Activated naive CD8-positive, alpha-beta T cell treated with anti-CD3 and anti-CD28 coated beads, Interleukin-2, amount 50 U/mL, for 16 hours (primary cell): ENCODE results near the gene ADGRE1.
"Not testable (repeated sequence)": the region's sequence is repeated elsewhere in the genome, so short reads cannot be mapped to it uniquely, and the experiment has no call there.

Source experiments
- DNase-seq: peaks from one replicate; pipeline ENCODE4 v3.0.0-alpha.2; 2020; ENCODE audit warnings: low read depth, low spot score

The ADGRE1 gene, protein sequence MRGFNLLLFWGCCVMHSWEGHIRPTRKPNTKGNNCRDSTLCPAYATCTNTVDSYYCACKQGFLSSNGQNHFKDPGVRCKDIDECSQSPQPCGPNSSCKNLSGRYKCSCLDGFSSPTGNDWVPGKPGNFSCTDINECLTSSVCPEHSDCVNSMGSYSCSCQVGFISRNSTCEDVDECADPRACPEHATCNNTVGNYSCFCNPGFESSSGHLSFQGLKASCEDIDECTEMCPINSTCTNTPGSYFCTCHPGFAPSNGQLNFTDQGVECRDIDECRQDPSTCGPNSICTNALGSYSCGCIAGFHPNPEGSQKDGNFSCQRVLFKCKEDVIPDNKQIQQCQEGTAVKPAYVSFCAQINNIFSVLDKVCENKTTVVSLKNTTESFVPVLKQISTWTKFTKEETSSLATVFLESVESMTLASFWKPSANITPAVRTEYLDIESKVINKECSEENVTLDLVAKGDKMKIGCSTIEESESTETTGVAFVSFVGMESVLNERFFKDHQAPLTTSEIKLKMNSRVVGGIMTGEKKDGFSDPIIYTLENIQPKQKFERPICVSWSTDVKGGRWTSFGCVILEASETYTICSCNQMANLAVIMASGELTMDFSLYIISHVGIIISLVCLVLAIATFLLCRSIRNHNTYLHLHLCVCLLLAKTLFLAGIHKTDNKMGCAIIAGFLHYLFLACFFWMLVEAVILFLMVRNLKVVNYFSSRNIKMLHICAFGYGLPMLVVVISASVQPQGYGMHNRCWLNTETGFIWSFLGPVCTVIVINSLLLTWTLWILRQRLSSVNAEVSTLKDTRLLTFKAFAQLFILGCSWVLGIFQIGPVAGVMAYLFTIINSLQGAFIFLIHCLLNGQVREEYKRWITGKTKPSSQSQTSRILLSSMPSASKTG

DNA sequence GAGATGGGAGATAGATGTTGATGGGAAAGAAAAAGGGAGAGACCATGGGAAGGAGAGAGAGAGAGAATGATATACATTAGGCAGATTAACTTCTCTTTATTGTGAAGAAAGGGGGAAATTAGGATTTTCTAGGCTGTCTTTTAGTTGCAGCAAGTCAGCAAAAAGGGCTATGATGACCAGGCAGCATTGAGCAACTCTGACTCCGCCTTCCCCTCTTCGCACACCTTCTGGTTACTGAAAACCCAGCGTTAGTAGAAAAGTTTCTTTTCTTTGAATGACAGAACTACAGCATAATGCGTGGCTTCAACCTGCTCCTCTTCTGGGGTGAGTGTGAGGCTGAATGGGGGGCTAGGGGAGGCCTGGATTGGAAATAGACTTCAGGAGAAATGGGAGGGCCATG is at the start of gene ADGRE1:
TSS of gene ADGRE1 (plus strand) at position 264 of the 400 bp plus-strand sequence. CDS start at position 294, 30 bp downstream.
- DNase-seq: no peak

DNA sequence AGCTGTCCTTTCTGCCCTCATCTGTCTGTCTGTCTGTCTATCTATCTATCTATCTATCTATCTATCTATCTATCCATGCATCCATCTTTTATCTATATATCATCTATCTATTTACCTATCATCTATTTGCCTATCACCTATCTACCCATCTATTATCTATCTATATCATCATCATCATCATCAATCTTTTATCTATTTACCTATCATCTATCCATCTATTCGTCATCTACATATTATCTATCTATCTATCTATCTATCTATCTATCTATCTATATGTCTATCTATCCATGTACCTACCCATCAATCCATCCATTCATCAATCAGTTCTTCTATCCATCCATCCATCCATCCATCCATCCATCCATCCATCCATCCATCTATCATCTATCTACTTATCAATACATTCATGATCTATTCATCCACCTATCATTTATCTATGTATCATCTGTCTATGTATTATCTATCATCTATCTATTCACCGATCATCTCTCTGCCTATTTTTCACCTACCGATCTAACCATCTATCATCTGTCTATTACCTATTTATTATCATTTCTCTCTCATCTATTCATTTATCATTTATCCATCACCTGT is 49.2 kb upstream of the ADGRE1 start:
- DNase-seq: no peak

DNA sequence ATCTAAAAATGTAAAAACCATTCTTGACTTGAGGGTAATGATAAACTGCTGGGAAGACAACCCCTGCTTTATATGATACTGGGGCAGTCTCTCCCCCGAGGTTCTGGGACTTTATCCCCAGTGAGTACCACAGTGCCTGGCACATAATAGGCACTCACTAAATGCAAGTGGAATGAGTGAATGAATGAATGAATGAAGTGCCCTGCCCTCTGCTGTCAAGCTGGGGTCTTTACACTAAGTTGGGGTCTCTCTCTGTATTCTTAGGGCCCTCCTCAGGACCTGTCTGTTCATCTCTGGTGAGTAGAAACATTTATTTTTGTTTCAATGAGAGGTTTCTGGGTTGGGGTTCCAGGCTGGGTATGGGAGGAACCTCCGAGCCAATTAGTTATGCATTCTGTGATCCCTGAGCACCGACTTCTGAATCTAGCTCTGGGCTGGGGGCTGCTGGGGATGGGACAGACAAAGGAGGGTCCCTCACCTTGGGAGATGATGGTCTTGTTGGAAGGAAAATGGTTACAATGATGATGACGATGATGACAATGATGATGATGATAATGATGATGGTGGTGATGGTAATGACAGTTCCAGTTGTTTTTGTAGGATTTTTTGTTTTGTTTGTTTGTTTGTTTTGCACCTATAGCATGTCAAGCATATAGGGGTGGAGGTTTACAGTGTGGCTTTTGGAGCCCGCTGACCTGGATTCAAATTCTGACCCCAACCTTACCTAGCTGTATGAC is 44.3 kb upstream of the ADGRE1 start:
- no peak for DNase-seq

DNA sequence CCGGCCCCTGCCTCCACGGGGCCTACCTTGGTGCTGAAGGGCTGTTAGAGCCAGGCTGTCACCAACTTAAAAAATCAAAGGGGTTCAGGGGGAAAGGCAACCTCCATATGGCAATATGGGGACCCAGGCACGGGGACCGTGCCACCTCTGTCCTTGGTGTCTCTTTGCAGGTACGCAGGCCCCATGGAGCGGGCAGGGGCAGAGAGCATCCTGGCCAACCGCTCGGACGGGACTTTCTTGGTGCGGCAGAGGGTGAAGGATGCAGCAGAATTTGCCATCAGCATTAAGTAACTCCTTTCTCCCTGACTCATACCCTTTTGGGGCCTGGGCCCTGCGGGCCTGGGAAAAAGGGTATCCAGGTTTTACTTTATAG is 39.6 kb upstream of the ADGRE1 start:
- DNase-seq: no peak

DNA sequence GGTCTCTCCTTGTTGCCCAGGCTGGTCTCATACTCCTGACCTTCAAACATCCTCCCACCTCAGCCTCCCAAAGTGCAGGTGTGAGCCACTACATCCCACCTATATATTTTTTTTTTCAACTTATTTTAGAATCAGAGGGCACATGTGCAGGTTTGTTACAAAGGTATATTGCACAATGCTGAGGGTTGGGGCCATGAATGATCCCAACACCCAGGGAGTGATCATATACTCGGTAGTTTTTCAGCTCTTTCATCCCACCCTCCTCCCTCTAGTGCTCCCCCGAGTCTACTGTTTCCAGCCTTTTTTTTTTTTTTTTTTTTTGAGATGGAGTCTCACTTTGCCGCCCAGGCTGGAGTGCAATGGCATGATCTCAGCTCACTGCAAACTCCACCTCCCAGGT is 38.4 kb upstream of the ADGRE1 start:
- DNase-seq: no peak

DNA sequence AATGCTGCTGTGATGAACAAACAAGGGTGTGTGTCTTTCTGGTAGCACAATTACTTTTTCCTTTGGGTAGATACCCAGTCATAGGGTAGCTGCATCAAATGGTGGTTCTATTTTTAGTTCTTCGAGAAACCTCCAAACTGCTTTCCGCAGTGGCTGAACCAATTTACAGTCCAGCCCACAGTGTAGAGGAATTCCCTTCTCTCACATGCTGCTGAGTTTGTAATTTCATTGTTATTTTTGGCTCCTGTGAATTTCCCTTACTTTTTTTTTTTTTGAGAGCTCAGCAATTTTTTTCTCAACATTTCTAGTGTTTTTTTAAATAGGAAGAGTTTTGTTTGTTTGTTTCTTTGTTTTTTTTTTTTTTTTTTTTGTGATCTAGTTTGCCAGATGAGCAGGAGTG is 37.5 kb upstream of the ADGRE1 start:
- no peak for DNase-seq

DNA sequence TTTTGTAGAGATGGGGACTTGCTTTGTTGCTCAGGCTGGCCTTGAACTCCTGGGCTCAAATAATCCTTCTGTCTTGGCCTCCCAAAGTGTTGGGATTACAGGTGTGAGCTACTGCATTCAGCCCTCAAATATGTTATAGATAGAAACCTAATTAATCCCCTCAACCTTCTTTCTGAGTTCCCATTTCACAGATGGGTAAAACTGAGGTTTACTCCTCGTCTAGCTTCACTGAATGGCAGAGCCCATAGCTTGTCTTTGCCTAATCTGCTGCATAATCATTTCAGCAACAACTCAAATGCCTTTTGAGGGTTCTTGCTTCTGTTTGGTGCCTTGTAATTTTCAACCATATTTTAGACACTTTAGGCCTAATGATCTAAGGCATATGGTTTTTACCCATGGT is 36.0 kb upstream of the ADGRE1 start:
- no peak for DNase-seq

DNA sequence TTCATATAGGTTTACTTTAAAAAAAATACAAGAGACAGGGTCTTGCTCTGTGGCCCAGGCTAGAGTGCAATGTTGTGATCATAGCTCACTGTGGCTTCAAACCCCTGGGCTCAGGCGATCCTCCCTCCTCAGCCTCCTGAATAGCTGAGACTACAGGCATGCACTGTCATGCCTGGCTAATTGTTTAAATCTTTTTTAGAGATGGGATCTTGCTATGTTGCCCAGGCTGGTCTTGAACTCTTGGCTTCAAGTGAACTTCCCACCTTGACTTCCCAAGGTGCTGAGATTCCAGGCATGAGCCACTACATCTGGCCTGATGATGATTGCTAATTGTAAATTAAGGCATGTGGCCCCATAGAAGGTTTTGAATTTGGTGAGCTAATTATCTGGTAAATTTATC is 35.4 kb upstream of the ADGRE1 start:
- no peak for DNase-seq

DNA sequence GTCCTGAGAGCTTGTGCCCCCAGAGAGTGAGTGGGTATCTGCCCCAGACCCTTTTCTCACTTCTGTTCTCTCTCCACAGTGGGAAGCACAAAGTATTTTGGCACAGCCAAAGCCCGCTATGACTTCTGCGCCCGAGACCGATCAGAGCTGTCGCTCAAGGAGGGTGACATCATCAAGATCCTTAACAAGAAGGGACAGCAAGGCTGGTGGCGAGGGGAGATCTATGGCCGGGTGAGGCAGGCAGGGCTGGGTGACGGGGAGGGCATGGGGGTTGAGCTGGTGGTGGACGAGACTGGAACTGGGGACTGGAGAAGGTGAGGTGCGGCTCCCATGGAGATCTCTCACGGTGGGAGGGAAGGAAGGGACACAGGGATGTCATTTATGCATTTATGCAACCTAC is 33.5 kb upstream of the ADGRE1 start:
- no peak for DNase-seq

DNA sequence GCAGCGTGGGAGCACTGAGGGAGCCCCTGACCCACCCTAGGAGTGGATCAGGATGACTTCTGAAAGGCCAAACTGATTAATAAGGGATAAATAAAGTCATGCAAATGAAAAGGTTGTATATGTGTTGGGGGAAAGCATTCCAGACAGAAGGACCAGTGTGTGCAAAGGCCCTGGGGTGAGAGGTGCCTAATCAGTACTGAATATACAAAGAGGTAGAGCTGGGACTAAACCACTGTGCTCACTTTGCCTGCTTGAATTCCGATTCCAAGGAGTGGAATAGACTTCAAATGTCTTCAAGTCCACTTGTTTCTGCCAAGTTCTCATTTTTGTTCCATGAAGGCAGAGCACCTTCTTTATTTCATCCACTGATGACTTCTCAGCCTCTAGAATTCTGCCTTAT is 32.6 kb upstream of the ADGRE1 start:
- DNase-seq: no peak

DNA sequence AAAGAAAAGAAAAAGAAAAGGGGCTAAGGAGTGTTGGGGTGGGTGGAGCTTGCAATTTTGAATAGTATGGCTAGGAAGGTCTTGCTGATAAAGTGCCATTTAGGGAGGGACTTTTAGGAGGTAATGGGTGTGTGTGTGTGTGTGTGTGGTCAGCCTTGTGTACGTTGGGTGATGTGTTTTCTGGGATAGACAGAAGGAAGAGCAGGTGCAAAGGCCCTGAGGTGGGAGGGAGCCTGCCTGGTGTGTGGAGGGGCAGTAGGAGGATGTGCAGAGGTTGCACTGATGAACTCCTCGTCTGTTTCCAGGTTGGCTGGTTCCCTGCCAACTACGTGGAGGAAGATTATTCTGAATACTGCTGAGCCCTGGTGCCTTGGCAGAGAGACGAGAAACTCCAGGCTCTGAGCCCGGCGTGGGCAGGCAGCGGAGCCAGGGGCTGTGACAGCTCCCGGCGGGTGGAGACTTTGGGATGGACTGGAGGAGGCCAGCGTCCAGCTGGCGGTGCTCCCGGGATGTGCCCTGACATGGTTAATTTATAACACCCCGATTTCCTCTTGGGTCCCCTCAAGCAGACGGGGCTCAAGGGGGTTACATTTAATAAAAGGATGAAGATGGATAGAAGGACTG is 30.5 kb upstream of the ADGRE1 start:
- no peak for DNase-seq

DNA sequence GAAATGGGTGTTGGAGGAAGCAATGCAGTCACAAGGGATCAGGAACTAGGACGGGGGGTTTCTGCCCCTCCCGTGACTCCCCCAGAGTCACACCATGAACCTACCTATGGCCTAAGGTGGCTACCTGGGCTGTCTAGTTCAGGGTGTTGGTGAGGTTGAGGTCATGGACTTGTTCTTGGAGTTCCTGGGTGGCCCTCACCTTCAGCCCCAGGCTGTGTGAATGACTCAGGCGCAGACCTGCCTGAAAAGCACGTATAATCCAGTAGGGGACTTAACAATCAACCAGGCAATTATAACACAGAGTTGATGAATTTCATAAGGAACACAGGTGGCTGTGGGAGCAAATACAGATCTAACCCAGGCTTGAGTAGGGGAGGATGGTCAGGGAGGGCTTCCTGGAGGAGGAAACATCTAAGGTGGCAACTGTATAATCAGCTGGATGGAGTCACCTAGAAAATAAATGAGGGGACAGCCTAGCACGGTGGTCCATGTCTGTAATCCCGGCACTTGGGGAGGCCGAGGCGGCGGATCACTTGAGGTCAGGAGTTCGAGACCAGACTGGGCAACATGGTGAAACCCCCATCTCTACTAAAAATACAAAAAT is 25.6 kb upstream of the ADGRE1 start:
- no peak for DNase-seq

DNA sequence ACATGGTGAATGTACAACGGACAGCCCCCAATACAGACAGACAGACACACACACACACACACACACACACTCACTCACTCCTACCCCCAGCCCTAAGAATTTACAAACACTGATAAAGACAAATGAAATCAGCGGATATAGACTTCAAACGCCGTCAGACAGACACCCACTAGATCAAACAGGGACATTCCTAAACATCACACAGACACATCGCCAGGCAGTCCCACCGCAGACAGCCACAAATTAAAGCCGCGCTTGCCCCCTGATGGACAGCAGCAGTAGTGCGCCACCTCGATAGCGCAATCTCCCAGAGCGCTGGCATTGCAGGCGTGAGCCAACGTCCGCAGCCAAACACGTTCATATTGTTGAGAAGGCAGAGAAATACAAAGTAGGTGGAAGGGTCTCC is 24.7 kb upstream of the ADGRE1 start:
- DNase-seq: peak; percentile 80

DNA sequence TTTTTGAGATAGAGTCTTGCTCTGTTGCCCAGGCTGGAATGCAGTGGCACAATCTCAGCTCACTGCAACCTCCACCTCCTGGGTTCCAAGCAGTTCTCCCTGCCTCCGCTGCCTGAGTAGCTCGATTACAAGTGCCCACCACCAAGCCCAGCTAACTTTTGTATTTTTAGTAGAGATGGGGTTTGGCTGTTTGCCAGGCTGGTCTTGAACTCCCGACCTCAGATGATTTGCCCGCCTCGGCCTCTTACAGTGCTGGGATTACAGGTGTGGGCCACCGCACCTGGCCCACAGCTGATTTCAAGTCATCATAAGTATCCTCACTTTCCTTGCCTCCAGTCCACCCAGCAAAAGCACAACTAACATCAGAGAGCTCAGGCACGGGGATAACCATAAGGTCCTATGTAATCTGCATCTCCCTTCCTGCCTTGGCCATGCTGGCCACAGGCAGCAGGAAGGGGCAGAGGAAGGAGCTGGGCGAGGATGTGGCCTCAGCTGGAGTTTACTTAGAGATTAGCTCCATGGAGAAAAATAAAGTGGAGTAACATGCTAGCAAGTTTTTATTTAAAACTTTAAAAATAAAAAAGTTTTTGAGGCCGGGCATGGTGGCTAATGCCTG is 22.9 kb upstream of the ADGRE1 start:
- no peak for DNase-seq

DNA sequence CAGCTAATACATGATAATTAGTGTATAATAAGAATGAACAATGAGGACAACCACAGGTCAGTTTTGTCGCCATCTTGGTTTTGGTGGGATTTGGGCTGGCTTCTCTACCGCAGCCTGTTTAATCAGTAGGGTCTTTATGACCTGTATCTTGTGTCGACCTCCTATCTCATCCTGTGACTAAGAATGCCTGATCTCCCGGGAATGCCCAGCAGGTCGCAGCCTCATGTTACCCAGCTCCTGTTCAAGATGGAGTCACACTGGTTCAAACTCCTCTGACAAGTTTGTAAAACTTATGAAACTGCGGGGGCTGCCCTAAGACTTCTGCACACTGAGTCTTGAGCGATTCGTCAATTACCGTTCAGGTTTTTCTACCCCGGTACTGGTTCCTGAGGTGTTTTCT is 21.5 kb upstream of the ADGRE1 start:
- no peak for DNase-seq

DNA sequence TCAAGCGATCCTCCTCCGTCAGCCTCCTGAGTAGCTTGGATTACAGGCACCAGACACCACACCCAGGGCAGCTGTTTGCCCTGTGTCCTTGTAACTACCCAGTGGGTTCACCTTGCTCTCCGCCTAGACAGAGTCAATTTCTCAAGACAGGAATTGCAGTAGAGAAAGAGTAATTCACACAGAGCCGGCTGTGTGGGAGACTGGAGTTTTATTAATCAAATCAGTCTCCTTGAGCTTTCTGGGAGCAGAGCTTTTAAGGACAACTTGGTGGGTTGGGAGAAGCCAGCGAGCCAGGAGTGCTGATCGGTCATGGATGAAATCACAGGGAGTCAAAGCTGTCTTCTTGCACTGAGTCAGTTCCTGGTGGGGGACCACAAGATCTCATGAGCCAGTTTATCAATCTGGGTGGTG is 20.6 kb upstream of the ADGRE1 start:
- no peak for DNase-seq

DNA sequence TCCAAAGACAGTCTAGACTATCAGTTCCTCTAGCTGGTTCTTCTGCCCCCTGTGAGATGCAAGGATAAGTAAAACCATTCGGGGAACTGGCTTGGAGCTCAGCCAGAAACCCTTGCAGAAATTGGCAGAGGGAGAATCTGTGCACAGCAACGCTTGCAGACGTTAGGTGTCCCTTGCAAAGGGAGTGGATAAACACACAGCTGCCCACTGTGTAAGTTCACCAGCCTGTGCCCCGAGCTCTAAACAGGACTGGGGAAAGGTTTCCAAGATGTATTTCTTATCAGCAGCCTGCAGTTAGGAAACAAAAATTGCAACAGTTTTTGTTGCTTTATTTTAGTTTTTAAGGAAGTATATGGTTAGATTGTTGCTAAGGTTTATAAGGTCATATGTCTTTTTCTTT is 19.0 kb upstream of the ADGRE1 start:
- DNase-seq: no peak

DNA sequence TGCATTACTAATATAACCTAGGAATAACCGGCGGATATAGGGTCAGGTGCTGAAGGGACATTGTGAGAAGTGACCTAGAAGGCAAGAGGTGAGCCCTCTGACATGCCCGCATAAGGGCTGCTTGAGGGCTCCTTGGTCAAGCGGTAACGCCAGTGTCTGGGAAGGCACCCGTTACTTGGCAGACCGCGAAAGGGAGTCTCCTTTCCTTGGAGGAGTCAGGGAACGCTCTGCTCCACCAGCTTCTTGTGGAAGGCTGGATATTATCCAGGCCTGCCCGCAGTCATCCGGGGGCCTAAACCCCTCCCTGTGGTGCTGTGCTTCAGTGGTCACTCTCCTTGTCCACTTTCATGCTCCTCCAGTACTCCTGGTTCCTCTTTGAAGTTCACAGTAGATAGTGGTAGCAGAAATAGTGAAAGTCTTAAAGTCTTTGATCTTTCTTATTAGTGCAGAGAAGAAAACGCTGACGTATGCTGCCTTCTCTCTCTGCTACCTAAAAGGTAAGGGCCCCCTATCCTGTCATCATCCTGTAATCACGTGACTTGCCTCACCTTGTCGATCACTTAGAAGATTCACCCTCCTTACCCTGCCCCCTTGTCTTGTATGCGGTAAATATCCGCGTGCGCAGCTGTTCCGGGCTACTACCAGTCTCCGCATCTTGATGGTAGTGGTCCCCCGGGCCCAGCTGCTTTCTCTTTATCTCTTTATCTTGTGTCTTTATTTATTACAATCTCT is 18.1 kb upstream of the ADGRE1 start:
- DNase-seq: not testable (repeated sequence)

DNA sequence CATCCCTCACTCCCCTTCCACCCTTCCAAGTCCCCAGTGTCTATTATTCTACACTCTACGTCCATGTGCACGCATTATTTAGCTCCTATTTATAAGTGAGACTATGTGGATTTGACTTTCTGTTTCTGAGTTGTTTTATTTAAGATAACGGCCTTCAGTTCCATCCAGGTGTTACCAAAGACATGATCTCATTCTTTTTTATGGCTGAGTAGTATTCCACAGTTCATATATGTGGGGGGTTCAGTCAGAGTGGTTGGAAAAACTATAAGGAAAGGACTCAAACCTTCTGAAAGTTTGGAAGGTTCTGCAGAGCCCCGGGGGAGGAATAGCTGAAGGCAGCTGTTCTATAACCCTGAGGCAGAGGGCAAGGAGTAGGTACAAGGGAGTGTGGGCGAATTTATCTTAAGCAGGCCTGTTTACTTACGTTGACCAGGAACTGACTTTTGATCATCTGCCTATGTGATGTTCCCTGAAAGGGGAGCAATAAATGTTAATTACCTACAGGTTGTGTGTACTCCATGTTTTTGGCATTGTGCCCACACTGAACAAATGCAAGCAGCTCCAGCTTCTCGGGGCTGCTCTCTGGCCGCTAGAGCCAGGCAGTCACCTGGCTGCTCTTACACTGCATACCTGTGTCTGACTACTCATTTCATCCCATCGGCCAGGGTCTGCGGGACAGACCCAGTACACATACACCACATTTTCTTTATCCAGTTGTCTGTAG is 13.5 kb upstream of the ADGRE1 start:
- no peak for DNase-seq
